ENCODE data around the gene MTFR1L. TPM values are rescaled to one million over a fixed set of nuclear protein-coding genes. Genes with fewer than 3 reads are reported as not detected.

The MTFR1L gene
- polyA plus RNA-seq, 1 donor from 2014 or later = 115 TPM

DNA sequence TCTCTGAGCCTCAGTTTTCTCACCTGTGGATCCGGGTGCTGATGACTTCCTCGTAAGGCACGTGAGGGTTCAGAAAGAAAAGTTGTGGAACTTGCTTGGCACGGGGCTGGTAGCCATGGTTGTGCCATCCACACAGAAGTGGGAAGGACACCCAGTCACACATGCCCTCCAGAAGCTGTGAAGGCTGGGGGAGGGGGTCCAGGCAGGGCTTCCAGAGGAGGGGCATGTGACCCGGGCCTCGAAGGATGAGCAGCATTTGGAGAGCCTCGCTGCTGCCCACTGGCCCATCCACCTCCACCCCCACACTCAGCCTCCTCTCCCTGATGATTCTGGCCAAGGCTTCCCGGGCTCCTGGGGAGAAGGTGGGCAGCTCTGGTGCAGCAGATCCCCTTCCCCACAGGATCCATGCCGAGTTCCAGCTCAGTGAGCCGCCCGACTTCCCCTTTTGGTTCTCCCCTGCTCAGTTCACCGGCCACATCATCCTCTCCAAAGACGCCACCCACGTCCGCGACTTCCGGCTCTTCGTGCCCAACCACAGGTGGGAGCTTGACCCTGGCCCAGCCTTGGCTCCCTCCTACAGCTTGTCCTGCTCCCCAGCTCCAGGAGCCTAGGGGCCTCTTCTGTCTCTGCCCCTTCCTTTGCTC is 10.3 kb upstream of the MTFR1L start:
- H3K9me2 ChIP-seq (ENCODE audit: insufficient read depth, low read length) = no peaks in the 10 kb centered on the region
- H3K36me3 ChIP-seq (ENCODE audit: insufficient read depth, low read length) = no peaks in the 10 kb centered on the region
- no peak overlapping the region for H3K4me2 ChIP-seq (ENCODE audit: low read length)
- H4K20me1 ChIP-seq (ENCODE audit: insufficient read depth) = no peaks in the 10 kb centered on the region
- H3K27ac ChIP-seq (ENCODE audit: low read length) = no peak overlapping the region
- H2AFZ ChIP-seq (ENCODE audit: low read depth, low read length) = no peak overlapping the region
- no peak overlapping the region for H3K9ac ChIP-seq (ENCODE audit: low read length)
- H3K9me3 ChIP-seq (ENCODE audit: low read length) = no peaks in the 10 kb centered on the region
- no peak overlapping the region for H3K4me3 ChIP-seq (ENCODE audit: low read length)
- H3K79me2 ChIP-seq (replicated peaks; ENCODE audit: insufficient read depth, low read length) = no peaks in the 10 kb centered on the region
- H3F3A ChIP-seq (ENCODE audit: insufficient read depth, low read length, poor library complexity, severe bottlenecking) = no peaks in the 10 kb centered on the region
- H3K27me3 ChIP-seq (ENCODE audit: insufficient read depth, low read depth, low read length) = no peaks in the 10 kb centered on the region
- TF ChIP-seq SMC3 (conservative IDR thresholded peaks at IDR 0.05; ENCODE audit: poor library complexity) (no peak), EP300 (conservative IDR thresholded peaks at IDR 0.05; ENCODE audit: poor library complexity, severe bottlenecking) (no peak), RAD21 (conservative IDR thresholded peaks at IDR 0.05) (no peak), MXI1 (conservative IDR thresholded peaks at IDR 0.05; ENCODE audit: poor library complexity, severe bottlenecking) (no peak), TAF1 (IDR thresholded peaks at IDR 0.05; ENCODE audit: low read depth) (no peak), EZH2 (IDR thresholded peaks at IDR 0.05; ENCODE audit: borderline replicate concordance, insufficient read depth, low read length, poor library complexity, severe bottlenecking) (no peak), POLR2AphosphoS5 (IDR thresholded peaks at IDR 0.05) (no peak)
- TF ChIP-seq, protein P1, sequence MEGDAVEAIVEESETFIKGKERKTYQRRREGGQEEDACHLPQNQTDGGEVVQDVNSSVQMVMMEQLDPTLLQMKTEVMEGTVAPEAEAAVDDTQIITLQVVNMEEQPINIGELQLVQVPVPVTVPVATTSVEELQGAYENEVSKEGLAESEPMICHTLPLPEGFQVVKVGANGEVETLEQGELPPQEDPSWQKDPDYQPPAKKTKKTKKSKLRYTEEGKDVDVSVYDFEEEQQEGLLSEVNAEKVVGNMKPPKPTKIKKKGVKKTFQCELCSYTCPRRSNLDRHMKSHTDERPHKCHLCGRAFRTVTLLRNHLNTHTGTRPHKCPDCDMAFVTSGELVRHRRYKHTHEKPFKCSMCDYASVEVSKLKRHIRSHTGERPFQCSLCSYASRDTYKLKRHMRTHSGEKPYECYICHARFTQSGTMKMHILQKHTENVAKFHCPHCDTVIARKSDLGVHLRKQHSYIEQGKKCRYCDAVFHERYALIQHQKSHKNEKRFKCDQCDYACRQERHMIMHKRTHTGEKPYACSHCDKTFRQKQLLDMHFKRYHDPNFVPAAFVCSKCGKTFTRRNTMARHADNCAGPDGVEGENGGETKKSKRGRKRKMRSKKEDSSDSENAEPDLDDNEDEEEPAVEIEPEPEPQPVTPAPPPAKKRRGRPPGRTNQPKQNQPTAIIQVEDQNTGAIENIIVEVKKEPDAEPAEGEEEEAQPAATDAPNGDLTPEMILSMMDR (IDR thresholded peaks at IDR 0.05; ENCODE audit: poor library complexity, severe bottlenecking) = no peak
- TF ChIP-seq, protein P2, sequence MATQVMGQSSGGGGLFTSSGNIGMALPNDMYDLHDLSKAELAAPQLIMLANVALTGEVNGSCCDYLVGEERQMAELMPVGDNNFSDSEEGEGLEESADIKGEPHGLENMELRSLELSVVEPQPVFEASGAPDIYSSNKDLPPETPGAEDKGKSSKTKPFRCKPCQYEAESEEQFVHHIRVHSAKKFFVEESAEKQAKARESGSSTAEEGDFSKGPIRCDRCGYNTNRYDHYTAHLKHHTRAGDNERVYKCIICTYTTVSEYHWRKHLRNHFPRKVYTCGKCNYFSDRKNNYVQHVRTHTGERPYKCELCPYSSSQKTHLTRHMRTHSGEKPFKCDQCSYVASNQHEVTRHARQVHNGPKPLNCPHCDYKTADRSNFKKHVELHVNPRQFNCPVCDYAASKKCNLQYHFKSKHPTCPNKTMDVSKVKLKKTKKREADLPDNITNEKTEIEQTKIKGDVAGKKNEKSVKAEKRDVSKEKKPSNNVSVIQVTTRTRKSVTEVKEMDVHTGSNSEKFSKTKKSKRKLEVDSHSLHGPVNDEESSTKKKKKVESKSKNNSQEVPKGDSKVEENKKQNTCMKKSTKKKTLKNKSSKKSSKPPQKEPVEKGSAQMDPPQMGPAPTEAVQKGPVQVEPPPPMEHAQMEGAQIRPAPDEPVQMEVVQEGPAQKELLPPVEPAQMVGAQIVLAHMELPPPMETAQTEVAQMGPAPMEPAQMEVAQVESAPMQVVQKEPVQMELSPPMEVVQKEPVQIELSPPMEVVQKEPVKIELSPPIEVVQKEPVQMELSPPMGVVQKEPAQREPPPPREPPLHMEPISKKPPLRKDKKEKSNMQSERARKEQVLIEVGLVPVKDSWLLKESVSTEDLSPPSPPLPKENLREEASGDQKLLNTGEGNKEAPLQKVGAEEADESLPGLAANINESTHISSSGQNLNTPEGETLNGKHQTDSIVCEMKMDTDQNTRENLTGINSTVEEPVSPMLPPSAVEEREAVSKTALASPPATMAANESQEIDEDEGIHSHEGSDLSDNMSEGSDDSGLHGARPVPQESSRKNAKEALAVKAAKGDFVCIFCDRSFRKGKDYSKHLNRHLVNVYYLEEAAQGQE (IDR thresholded peaks at IDR 0.05; ENCODE audit: borderline replicate concordance) = no peak

- TF ChIP-seq POLR2AphosphoS5 (IDR thresholded peaks at IDR 0.05) = no peak
- TF ChIP-seq RAD21 (conservative IDR thresholded peaks at IDR 0.05) = no peak
- TF ChIP-seq MXI1 (conservative IDR thresholded peaks at IDR 0.05; ENCODE audit: poor library complexity, severe bottlenecking) = no peak
- TF ChIP-seq EP300 (conservative IDR thresholded peaks at IDR 0.05; ENCODE audit: poor library complexity, severe bottlenecking) = no peak
- TF ChIP-seq, protein P1 (IDR thresholded peaks at IDR 0.05; ENCODE audit: poor library complexity, severe bottlenecking) = no peak
- TF ChIP-seq SMC3 (conservative IDR thresholded peaks at IDR 0.05; ENCODE audit: poor library complexity) = no peak
- no peak for TF ChIP-seq EZH2 (IDR thresholded peaks at IDR 0.05; ENCODE audit: borderline replicate concordance, insufficient read depth, low read length, poor library complexity, severe bottlenecking)
- TF ChIP-seq, protein P2 (IDR thresholded peaks at IDR 0.05; ENCODE audit: borderline replicate concordance) = no peak
- H4K20me1 ChIP-seq (ENCODE audit: insufficient read depth) = no peaks in the 10 kb centered on the region
- H3K9me3 ChIP-seq (ENCODE audit: low read length) = no peaks in the 10 kb centered on the region
- H3K4me2 ChIP-seq (ENCODE audit: low read length) = no peak overlapping the region
- no peaks in the 10 kb centered on the region for H3K36me3 ChIP-seq (ENCODE audit: insufficient read depth, low read length)
- H3K27ac ChIP-seq (ENCODE audit: low read length) = no peak overlapping the region
- H2AFZ ChIP-seq (ENCODE audit: low read depth, low read length) = no peak overlapping the region
- H3F3A ChIP-seq (ENCODE audit: insufficient read depth, low read length, poor library complexity, severe bottlenecking) = no peaks in the 10 kb centered on the region
- no peak overlapping the region for H3K4me3 ChIP-seq (ENCODE audit: low read length)
- no peaks in the 10 kb centered on the region for H3K27me3 ChIP-seq (ENCODE audit: insufficient read depth, low read depth, low read length)
- H3K9ac ChIP-seq (ENCODE audit: low read length) = no peak overlapping the region
- no peaks in the 10 kb centered on the region for H3K9me2 ChIP-seq (ENCODE audit: insufficient read depth, low read length)
- no peaks in the 10 kb centered on the region for H3K79me2 ChIP-seq (replicated peaks; ENCODE audit: insufficient read depth, low read length)
Measured at GRCh38 chr1:25809929-25810328, 9.8 kb upstream of the MTFR1L start.

Data from neural cell (in vitro differentiated cells).